H4 (cell line): Measurements from ENCODE around the gene DYNC1I2. TPM values are rescaled to one million over a fixed set of nuclear protein-coding genes. Genes with fewer than 3 reads are reported as not detected.
"Not testable (repeated sequence)": the region's sequence is repeated elsewhere in the genome, so short reads cannot be mapped to it uniquely, and the experiment has no call there.

Experiments
- DNase-seq: peaks from one replicate; pipeline ENCODE4 v3.0.0-alpha.2; 2015; ENCODE audit warnings: low spot score
- total RNA-seq: library from RNA; depleted of rRNA; stranded (reverse); fragments of >200 nt; shearing (Covaris generic); gene quantifications from 2 replicates; pipeline ENCODE4 v1.2.3, GENCODE V29; 2014

DYNC1I2 gene
- total RNA-seq, 1 experiment from 2014 or later, result 72.6 TPM

DNA sequence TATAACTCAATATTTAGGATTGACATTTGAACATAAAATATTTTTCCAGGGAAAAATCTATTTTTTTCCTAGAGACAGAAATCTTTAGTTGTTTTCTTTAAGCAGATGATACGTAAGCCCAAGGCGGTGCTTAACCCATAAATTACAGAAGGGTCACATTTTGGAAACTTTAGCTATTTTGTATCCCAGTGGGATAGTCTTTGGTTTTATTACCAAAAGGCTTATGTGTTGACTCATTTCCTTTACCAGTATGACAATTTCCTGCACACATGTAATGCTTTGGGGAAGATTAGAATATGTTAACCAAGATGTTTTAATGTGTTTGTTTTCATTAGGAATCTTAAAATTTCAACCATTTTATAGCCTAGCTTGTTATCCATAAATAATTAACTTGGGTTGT is 24.8 kb downstream of the DYNC1I2 start:
- peak; percentile 54 for DNase-seq

DNA sequence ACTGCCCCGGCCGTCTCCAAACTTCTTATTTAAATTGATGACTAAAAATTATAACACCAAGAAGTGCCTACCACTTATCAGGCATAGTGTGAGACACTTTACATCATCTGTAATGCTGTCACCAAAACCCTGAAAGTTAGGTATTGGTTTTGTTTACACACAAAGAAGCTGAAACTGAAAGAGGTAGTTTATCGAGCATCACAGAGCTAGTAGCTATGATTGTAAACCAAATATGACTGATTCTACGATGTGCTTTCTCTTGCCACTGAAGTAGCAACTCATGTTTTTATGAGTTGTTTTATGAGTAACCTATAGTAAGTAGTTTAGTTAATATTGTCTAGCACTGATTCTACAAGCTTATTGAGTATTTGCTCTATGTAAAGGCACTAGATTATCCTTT is 31.5 kb downstream of the DYNC1I2 start:
- no peak for DNase-seq

DNA sequence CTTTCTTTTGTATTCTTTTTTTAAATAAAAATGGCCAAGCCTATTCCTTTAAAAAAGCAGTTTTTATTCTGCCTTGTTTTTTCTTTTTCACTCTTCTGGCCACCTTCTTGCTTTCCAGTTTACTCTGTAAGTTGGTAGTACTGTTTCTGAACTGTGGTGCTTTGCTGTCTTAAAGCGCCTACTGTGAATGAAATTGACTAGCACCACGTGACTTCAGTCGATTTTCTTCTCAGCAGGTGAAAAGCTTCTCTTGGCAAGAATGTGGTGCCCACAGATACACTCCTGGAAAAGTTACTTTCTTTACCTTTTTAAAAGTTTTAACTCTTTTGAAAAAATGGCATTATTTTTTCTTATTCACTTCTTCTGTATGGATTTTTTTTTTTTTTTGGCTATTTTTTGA is 32.4 kb downstream of the DYNC1I2 start:
- no peak for DNase-seq

DNA sequence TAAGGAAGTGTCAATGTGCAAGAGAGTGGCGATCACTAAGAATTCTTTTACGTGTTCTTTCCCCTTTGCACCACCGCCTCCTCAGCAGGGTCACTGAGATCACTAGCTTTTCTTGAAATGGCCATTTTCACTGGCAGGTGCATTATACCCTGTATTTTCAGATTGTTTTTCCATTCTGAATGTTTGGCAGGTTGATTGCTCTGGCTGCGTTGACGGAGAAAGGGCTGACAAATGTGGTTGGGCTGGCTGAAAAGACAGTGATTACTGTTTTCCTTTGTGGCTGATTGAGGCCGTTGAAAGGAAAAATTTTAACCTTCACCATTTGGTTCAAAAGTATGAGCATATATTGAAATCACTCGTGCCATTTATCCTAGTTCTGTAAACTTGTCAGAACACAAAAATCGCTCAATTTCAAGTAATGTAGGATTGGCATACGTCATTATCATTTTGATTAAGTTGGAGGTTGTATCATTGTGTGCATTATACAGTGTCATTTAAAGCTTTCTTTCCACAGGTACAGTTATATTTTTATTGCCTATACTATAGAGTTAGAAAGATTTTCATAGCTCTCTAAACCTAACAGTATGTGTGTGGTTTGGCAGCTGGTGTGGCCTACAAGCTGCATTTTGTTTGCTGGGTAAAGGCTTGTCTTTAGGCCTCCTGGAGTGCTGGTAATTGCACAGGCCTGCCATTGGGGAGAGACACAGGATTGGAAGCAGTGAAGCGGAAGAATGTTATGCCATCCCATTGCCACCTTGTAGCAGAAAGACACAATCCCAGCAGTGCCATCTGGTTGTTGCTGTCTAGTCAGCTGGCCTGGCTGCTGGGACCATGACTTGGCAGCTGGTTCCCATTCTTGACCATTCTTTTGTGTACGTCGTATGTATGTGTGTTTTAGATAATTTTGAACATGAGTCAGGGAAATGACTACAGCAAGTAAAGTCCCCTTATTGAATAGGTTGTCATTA is 36.7 kb downstream of the DYNC1I2 start:
- peak; percentile 68 for DNase-seq

DNA sequence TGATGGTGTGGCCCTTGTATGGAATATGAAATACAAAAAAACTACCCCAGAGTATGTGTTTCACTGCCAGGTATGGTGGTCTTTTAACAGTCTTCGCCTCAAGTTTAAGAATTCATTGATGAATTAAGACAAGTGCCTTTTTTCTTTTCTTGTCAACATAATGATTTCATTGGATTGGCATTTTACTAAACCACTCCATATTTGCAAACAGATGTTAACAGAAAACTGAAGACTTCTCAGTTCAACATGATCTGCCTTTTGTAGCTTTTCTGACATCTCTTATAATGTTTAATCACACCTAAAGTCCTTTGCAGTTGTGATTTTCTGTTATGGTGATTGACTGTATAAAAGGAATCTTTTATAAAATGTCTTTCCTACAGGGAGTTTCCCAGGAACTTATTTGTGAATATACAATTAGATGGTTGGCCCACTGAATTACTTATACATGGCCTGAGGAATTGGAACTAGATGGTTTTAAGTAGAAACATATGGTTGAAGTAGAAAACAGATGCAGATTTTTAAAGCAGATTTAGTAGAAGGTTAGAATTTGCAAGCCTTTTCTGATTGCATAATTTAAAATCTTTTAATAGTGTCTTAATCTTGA is 39.7 kb downstream of the DYNC1I2 start:
- no peak for DNase-seq

DNA sequence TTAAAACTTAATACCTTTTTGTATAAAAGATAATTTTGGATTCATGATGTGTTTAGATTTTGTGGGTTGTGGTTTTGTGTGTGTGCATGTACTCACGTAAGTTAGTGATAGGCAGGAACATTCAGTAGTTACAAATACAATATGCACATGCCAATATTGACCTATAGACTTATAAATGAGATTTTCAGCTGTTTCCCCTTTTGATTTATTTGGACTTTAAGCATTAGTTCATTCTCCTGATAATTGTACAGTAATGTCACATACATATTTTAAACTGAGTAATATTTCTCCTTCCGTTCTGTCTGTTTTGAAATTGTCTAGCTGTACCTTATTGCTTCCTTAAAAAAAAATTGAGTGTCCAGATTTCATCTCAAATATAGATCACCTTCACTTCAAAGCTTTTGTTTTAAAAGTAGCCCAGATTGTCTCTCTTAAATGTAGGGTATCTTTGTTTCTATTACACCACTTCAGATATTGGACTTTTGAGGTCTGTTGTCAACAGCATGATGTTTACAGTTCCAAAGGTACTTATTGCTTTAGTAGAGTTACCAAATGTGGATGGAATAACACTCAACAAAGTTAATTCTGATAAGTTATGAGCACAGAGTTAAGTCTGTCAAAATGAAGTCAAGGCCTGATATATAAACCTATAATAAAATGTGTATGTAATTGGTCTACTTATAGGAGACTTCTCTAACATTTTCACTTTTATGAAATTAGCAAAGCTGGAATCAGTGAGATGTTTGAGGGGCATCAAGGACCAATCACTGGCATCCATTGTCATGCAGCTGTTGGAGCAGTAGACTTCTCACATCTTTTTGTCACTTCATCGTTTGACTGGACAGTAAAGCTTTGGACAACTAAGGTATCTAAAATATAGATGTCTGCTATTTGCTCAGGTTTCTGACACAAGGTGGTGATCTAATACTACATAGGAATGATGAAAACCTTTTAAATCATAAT is 42.0 kb downstream of the DYNC1I2 start:
- DNase-seq, result no peak

DNA sequence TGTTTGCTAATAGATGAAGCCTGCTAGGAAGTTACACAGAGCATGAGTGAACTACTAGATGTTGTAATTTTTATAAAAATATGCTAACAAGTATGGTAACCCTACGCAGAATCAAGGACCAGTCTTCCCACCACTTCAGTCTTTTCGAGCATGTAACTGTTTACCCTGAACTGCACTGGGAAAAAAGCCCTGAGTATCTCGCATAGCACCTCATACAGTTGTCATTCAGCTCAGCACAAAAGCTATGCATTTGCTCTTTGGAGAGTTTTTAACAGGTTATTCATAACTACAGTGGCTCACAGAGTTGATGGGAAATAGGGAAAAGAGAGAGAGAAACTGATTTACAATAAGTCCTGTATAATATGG is 42.7 kb downstream of the DYNC1I2 start:
- DNase-seq, result no peak

DNA sequence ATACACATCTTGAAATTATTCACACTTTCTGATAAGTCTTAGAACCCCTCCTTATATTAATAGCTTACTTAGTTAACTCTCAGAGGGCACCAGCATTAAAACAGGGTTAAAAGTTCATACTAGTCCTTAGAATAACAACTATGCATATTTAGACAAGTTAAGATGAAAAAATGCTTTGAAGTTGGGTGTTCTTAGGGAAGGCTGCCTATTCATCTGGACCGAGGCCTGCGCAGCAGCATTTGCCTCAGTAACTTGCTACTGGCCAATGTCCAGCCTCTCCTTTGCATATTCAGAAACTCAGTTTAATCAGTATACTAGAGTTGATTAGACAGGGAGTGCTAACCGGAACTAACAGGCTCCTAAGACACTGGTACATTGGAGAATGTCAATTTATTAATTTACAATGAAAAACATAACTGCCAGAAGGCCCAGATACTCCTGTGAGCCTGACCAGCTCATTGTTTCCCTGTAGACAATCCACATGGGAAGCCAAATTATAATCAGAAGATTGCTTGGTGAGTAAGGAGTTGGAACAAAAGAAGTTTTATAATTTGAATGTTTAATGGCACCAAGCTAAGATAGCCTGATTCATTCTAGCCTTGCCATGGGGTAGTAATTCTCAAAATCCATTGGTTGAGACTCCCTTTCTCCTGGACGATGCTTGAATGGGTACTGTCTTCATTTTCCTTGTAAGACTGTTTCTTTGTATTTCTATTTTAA is 48.9 kb downstream of the DYNC1I2 start:
- no peak for DNase-seq

DNA sequence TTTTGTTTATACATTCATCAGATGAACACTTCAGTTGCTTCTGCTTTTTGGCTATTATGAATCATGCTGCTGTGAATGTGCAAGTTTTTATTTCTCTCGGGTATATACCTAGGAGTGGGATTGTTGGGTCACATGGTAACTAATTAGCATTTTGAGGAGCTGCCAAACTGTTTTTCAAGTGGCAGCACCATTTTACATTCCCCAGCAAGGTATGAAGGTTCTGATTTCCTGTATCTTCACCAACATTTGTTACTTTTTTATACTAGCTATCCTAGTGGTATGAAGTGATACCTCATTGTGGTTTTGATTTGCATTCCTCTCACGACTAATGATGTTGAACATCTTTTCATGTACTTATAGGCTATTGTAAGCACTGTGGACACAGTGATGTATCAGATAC is 53.9 kb downstream of the DYNC1I2 start:
- no peak for DNase-seq

DNA sequence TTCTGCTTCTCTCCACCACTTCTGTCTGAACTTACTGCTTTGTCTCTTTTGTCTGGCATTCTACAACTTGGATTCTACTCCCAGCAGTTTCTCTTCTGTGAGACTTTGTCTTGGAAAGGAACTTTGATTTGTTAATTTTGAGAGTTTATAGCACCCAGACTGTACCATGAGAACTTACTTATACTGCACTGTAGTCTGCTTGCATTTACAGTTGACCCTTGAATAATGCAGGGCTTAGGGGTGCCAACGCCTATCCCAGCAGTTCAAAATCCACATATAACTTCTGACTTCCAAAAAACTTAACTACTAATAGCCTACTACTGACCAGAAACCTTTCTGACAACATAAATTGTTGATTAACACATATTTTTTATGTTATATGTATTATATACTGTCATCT is 55.5 kb downstream of the DYNC1I2 start:
- no peak for DNase-seq

DNA sequence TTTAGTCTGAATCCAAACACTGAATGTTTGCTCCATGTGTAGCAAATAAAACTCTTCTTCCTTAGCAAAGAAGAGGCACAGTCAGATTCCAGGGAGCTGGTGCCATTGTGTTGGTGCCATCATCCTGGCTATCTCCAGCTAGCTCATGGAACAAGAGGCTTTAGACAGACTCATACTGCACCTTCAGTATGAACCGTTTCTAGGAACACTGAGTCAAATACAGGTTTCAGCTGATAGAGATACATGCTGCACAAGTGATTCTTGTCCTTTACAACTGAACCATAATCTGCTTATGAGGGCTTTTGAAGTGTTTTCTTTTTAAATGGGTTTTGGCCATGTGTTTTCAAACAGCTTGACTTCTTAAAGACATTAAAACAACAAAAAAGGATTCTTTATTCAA is 57.9 kb downstream of the DYNC1I2 start:
- no peak for DNase-seq

DNA sequence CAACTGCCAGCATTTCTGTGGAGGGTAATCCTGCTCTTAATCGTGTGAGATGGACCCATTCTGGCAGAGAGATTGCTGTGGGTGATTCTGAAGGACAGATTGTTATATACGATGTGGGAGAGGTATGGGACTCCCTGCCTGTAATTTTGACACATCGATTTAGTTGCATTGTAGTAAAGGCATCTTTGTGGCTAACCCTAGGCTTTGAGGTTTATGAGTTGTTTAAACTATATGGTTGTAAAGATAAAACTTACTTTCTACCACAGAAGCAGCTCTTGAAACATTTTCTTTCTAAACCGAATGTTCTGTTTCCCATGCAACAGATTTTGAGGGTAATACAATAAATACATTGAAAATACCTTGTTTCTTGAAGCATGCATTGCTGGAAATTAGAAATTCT is 58.5 kb downstream of the DYNC1I2 start:
- DNase-seq, result no peak

DNA sequence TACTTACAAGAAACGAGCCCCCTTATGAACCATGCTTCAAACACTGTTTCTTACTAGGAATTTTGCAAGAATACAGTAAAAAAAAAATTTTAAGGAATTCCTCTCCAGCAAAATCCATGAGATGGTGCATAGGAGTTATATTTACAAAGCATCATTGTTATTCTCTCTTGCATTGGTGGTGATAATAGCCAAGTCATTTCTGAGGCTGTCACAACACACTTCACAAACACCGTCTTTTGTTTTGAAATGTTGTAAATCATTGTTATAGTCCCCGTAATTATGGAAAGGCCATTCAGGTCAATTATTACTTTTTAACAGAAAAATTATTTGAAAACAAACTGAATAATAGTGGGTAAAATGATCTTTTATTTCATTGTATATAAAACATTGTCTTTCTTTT is 60.1 kb downstream of the DYNC1I2 start:
- no peak for DNase-seq

DNA sequence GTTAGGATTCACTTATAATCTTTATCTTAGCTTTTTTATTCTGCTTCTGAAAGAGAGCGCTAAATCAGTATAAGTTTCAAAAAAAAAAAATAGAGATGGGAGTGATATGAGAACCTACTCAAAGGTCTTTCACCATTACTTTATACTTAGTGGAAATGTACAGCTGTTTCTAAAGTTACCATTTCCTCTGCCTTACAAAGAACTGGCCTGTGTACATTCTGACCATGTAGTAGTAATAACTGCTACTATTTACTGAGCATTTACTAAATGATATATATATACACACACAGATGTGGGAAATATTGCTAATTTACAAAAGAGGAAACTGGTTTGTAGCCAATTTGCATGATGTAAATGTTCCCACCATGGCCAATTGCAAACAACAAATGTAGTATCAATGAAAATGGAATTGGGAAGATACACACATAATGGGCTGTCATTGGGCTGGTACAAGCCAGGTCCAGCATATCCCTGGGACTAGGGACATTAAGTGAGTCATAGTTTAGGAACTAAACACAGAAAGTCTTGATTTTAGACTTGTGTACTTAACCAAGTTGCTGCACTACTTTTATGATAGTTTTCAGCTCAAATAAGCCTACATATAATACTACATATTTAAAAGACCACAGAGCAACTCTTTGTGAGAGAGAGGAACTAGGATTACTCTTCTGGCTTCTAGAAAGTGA is 67.1 kb downstream of the DYNC1I2 start:
- DNase-seq, result no peak

DNA sequence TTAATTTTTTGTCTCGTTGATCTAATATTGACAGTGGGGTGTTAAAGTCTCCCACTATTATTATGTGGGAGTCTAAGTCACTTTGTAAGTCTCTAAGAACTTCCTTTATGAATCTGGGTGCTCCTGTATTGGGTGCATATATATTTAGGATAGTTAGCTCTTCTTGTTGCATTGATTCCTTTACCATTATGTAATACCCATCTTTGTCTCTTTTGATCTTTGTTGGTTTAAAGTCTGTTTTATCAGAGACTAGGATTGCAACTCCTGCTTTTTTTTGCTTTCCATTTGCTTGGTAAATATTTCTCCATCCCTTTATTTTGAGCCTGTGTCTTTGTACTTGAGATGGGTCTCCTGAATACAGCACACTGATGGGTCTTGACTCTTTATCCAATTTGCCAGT is 71.5 kb downstream of the DYNC1I2 start:
- DNase-seq, result not testable (repeated sequence)

DNA sequence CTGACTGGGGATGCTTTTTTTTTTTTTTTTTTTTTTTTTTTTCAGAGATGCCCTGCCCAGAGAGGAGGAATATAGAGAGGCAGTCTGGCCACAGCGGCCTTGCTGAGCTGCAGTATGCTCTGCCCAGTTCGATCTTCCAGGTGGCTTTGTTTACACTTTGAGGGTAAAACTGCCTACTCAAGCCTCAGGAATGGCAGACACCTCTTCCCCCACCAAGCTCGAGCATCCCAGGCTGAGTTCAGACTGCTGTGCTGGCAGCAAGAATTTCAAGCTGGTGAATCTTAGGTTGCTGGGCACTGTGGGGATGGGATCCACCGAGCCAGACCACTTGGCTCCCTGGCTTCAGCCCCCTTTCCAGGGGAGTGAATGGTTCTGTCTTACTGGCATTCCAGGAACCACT is 73.9 kb downstream of the DYNC1I2 start:
- peak; percentile 24 for DNase-seq

DNA sequence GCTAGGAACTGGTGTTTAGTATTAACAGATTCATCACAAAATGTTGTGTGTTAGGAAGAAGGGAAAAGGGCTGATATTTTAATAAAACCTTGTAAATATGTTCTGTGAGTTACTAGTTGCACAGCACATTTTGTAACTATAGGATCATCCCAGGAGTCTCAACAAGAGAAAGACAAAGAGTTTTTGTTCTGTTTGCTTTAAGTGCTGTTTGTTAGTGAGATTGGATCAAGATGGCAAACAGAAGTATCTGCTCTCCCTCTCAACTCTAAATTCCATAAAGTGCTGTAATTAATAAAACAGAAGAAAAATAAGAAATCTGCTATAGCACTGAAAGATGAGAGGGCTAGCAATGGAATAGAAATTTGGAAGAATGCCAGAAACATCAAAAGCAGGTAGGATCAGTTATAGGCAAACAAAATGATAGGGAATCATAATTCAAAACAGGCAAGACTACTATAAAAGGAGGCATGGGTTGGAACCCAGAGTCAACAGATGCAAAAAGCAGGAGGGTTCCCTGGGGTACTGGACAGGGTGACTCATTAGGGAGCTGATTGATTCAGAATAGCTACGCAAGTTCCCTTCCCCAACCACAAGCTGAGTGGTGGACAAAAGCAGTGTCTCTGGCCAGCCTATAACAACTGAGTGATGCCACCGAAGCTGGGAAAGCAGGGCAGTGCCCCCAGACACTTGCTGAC is 75.8 kb downstream of the DYNC1I2 start:
- DNase-seq, result no peak

DNA sequence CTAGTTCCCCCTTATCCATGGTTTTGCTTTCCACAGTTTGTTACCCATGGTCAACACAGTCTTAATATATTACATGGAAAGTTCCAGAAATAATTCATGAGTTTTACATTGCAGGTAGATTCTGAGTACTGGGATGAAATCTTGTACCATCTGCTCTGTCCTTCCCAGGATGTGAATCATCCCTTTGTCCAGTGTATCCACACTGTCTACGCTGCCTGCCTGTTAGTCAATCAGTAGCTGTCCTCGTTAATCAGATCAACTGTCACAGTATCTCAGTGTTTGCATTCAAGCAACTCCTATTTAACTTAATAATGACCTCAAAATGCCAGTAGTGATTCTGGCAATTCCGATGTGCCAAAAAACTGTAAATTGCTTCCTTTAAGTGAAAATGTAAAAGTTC is 76.3 kb downstream of the DYNC1I2 start:
- DNase-seq, result no peak

DNA sequence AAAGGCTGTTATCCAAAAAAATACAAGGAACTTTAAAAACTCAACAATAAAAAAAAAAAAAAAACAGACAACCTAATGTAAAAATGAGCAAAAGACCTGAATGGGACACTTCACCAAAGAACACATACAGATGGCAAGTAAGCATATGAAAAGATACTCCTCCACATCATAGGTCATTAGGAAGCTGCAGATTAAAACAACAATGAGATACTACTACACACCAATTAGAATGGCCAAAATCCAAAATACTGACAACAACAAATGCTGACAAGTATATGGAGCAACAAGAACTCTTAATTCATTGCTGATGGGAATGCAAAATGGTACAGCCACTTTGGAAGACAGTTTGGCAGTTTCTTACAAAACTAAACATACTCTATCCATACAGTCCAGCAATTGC is 84.2 kb downstream of the DYNC1I2 start:
- DNase-seq, result no peak

DNA sequence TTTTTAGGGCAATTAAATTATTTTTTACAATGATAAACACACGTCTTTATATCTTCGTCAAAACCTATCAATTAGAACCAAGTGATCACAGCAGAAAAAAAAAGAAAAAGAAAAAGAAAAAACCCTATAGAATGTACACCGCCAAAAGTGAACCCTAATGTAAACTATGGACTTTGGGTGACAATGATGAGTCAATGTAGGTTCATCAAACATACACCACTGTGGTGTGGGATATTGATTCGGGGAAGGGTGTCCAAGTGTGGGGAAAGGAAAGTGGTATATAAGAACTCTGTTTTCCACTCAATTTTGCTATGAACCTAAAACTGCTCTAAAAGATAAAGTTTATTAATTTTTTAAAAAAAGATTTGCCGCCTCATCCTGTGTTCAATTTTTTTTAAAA is 85.1 kb downstream of the DYNC1I2 start:
- DNase-seq, result no peak
